Subcutaneous adipose tissue (tissue), 4 donors: ENCODE data around the gene CSGALNACT2. TPM values are rescaled to one million over a fixed set of nuclear protein-coding genes. Genes with fewer than 3 reads are reported as not detected.

Source experiments
- CTCF ChIP-seq: fragments of 450-650 bp; IDR thresholded peaks from one replicate; pipeline ENCODE4 v1.5.1; 2016; ENCODE audit warnings: low read depth, mild to moderate bottlenecking, control low read depth, antibody characterized with exemption, moderate library complexity
- total RNA-seq, 4 donors: library from RNA; depleted of rRNA; stranded (reverse); fragments of >200 nt; gene quantifications; one replicate each; pipeline ENCODE4 v1.1.0, GENCODE V29; 2016

Gene CSGALNACT2
- 10 to 100 TPM; 23.9 to 94.3 (median 41.1) TPM for total RNA-seq

GRCh38 chr10:43138021-43138756, at the start of gene CSGALNACT2:
Gene CSGALNACT2 (plus strand): TSS chr10:43138445. CDS start chr10:43155150, 16,705 bp downstream.
- no peak for TF ChIP-seq CTCF

GRCh38 chr10:43089519-43089918, 48.7 kb upstream of the CSGALNACT2 start:
- TF ChIP-seq CTCF, result no peak

- TF ChIP-seq CTCF, result no peak
Measured at GRCh38 chr10:43090188-43090587, 48.1 kb upstream of the CSGALNACT2 start.

GRCh38 chr10:43090664-43091063, 47.6 kb upstream of the CSGALNACT2 start:
- no peak for TF ChIP-seq CTCF

GRCh38 chr10:43091846-43092245, 46.4 kb upstream of the CSGALNACT2 start:
- TF ChIP-seq CTCF, result no peak

- TF ChIP-seq CTCF, result no peak
Measured at GRCh38 chr10:43093423-43094076, 44.7 kb upstream of the CSGALNACT2 start.

GRCh38 chr10:43094085-43094484, 44.2 kb upstream of the CSGALNACT2 start:
- TF ChIP-seq CTCF, result no peak
